ENCODE measurements around the gene AIFM3. TPM values are rescaled to one million over a fixed set of nuclear protein-coding genes. Genes with fewer than 3 reads are reported as not detected.

Gene AIFM3
- total and polyA plus RNA-seq, 2 donors (not counting 3 experiments of a cell fraction or from before 2014, with no cell fraction given) = 0.15 TPM; not detected in 1

- dilution Hi-C loops (cut with MboI; ENCODE audit: extremely low pct_ligation_motif_present, low sequenced_read_pairs) = no loop called here
- CTCF ChIA-PET = interaction anchor here (1.0 to 1.3 kb wide), 3 partner anchors 8 to 68 kb away, joined by 3 read pairs; no protein-coding TSS in a partner anchor
- H3K79me2 ChIP-seq (ENCODE audit: control insufficient read depth, insufficient read depth, low read length) = peaks cover 34% of the 10 kb centered on the region
- FAIRE-seq (no peak), DNase-seq (ENCODE audit: low read depth, low spot score) (no peak)
- intact Hi-C loops (cut with micrococcal nuclease) = no loop called here
- no TSS peak for BruUV-seq (replicated peaks)
- peaks cover 0 to 5% of the 10 kb centered on the region in 2 experiments for H3K27me3 ChIP-seq (ENCODE audit: control insufficient read depth in 2 of 2, insufficient read depth in 2 of 2, low read length in 2 of 2)
- no peak overlapping the region for H3K27ac ChIP-seq (ENCODE audit: insufficient read depth, low read depth, low read length)
- peaks cover 3% of the 10 kb centered on the region for H4K20me1 ChIP-seq (replicated peaks; ENCODE audit: control insufficient read depth, extremely low read depth, insufficient read depth, low read length)
- peaks cover 10% of the 10 kb centered on the region for H3K4me1 ChIP-seq (ENCODE audit: control insufficient read depth, extremely low read depth, insufficient read depth, low read length)
- peaks cover 18 to 26% of the 10 kb centered on the region in 2 experiments for H3K36me3 ChIP-seq (ENCODE audit: control insufficient read depth in 2 of 2, extremely low read depth in 1 of 2, insufficient read depth in 2 of 2, low read length in 2 of 2)
- no peak overlapping the region for H2AFZ ChIP-seq (ENCODE audit: low read depth, low read length)
- no peaks in the 10 kb centered on the region for H3K9me1 ChIP-seq (replicated peaks; ENCODE audit: control insufficient read depth, extremely low read depth, insufficient read depth, low read length)
- no peak overlapping the region for H3K4me2 ChIP-seq (ENCODE audit: insufficient read depth, low read length)
- no peak overlapping the region for H3K4me3 ChIP-seq (replicated peaks in 1 of 3; ENCODE audit: insufficient read depth in 1 of 3, low read depth in 1 of 3, low read length in 3 of 3)
- TF ChIP-seq JUN (IDR thresholded peaks at IDR 0.05; ENCODE audit: borderline replicate concordance, insufficient read depth, insufficient read length, low read depth) = no peak
- POLR2A ChIA-PET = no interaction called here
- no peak overlapping the region for H3K9ac ChIP-seq (replicated peaks; ENCODE audit: extremely low read depth, insufficient read depth, low read length)
- H3K9me3 ChIP-seq (replicated peaks; ENCODE audit: control insufficient read depth, insufficient read depth, low read length) = no peaks in the 10 kb centered on the region
These were observed 13.8 kb upstream of the AIFM3 start for GRCh38 chr22:20953342-20953608.

GRCh38 chr22:20953668-20954500 lies 13.2 kb upstream of the AIFM3 start:
- Histone ChIP-seq H4K20me1 (replicated peaks; ENCODE audit: control insufficient read depth, extremely low read depth, insufficient read depth, low read length) (no peaks in the 10 kb centered on the region), H3K36me3 (ENCODE audit: control insufficient read depth in 2 of 2, extremely low read depth in 1 of 2, insufficient read depth in 2 of 2, low read length in 2 of 2) (peaks cover 18 to 26% of the 10 kb centered on the region in 2 experiments), H3K79me2 (ENCODE audit: control insufficient read depth, insufficient read depth, low read length) (peaks cover 28% of the 10 kb centered on the region), H2AFZ (ENCODE audit: low read depth, low read length) (no peak overlapping the region), H3K27ac (ENCODE audit: insufficient read depth, low read depth, low read length) (no peak overlapping the region), H3K9ac (replicated peaks; ENCODE audit: extremely low read depth, insufficient read depth, low read length) (no peak overlapping the region), H3K27me3 (ENCODE audit: control insufficient read depth in 2 of 2, insufficient read depth in 2 of 2, low read length in 2 of 2) (peaks cover 0 to 5% of the 10 kb centered on the region in 2 experiments), H3K4me1 (ENCODE audit: control insufficient read depth, extremely low read depth, insufficient read depth, low read length) (peaks cover 10% of the 10 kb centered on the region), H3K4me3 (replicated peaks in 1 of 3; ENCODE audit: insufficient read depth in 1 of 3, low read depth in 1 of 3, low read length in 3 of 3) (no peak overlapping the region), H3K4me2 (ENCODE audit: insufficient read depth, low read length) (no peak overlapping the region), H3K9me3 (replicated peaks; ENCODE audit: control insufficient read depth, insufficient read depth, low read length) (no peaks in the 10 kb centered on the region), H3K9me1 (replicated peaks; ENCODE audit: control insufficient read depth, extremely low read depth, insufficient read depth, low read length) (no peaks in the 10 kb centered on the region)
- FAIRE-seq (no peak), DNase-seq (ENCODE audit: low read depth, low spot score) (no peak)
- ChIA-PET POLR2A (no interaction called here), CTCF (interaction anchor here (1.0 to 1.5 kb wide), 5 partner anchors 8 to 68 kb away, joined by 3 to 4 read pairs (median 3); no protein-coding TSS in a partner anchor)
- no TSS peak for BruUV-seq (replicated peaks)
- intact Hi-C loops (cut with micrococcal nuclease) (no loop called here), dilution Hi-C loops (cut with MboI; ENCODE audit: extremely low pct_ligation_motif_present, low sequenced_read_pairs) (no loop called here)
- TF ChIP-seq EZH2 (IDR thresholded peaks at IDR 0.05; ENCODE audit: borderline replicate concordance, low read depth, low read length, severe bottlenecking) (no peak), POLR2AphosphoS5 (IDR thresholded peaks at IDR 0.05; ENCODE audit: insufficient read depth, low read depth, low read length) (no peak), CTCF (IDR thresholded peaks at IDR 0.05; ENCODE audit: extremely low read depth in 1 of 2, insufficient read depth in 1 of 2, low read depth in 1 of 2, low read length in 2 of 2) (no peak)

Data from endothelial cell of umbilical vein (primary cell).